ENCODE results near the gene SHANK1. TPM values are rescaled to one million over a fixed set of nuclear protein-coding genes. Genes with fewer than 3 reads are reported as not detected.

SHANK1 gene
- total RNA-seq, 4 donors from 2014 or later: 0.42 to 6.6 TPM; not detected in 2

DNA sequence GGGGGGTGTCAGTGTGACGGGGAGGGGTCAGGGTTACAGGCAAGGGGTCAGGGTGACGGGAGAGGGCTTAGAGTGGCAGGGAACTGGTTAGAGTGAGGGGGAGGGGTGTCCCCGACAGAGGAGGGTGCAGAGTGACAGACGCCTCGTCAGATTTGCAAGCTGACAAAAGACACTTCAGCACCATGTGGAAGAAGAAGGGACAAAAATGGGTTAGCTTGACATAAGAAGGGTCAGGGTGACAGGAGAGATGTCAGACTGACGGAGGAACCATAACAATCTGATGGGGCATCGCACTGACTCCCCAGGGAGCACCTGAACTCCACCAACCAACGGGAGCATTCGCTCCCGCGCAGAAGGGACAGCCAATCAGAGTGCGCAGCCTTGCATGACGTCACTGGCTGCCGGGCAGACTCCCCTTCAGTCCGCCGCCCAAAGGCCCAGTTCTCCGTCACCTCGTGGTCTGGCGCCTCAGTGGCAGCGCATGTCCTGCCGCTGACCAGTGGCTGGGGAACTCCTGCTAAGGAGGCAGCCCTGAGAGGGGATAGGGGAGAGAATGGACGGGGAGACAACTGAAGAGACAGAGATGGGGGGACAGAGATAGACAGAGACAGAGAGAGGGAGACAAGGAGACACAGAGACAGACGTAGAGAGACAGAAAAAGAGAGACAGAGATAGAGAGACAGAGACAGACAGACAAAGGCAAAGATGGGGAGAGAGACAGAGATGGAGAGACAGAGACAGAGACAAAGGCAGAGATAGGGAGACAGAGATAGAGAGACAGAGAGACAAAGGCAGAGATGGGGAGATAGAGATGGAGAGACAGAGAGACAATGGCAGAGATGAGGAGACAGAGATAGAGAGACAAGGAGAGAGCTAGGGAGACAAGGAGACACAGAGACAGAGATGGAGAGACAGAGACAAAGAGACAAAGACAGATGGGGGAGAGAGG is 40.2 kb downstream of the SHANK1 start:
- WGBS: 15% methylated on average over 18 of the region's 23 CpGs
- Histone ChIP-seq H3K4me3 (no peak overlapping the region), H3K27ac (no peak overlapping the region), H3K4me1 (peaks cover 6% of the 10 kb centered on the region), H3K36me3 (no peaks in the 10 kb centered on the region), H3K27me3 (peaks cover 43% of the 10 kb centered on the region), H3K9me3 (no peaks in the 10 kb centered on the region)
- DNase-seq (ENCODE audit: low spot score in 2 of 2): peak; percentile 77 to 86
- TF ChIP-seq, protein P1, sequence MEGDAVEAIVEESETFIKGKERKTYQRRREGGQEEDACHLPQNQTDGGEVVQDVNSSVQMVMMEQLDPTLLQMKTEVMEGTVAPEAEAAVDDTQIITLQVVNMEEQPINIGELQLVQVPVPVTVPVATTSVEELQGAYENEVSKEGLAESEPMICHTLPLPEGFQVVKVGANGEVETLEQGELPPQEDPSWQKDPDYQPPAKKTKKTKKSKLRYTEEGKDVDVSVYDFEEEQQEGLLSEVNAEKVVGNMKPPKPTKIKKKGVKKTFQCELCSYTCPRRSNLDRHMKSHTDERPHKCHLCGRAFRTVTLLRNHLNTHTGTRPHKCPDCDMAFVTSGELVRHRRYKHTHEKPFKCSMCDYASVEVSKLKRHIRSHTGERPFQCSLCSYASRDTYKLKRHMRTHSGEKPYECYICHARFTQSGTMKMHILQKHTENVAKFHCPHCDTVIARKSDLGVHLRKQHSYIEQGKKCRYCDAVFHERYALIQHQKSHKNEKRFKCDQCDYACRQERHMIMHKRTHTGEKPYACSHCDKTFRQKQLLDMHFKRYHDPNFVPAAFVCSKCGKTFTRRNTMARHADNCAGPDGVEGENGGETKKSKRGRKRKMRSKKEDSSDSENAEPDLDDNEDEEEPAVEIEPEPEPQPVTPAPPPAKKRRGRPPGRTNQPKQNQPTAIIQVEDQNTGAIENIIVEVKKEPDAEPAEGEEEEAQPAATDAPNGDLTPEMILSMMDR (IDR thresholded peaks at IDR 0.05): no peak
- no peak for TF ChIP-seq POLR2A (IDR thresholded peaks at IDR 0.05)
- TF ChIP-seq POLR2AphosphoS5 (IDR thresholded peaks at IDR 0.05): no peak
- no peak for TF ChIP-seq EP300 (IDR thresholded peaks at IDR 0.05)

DNA sequence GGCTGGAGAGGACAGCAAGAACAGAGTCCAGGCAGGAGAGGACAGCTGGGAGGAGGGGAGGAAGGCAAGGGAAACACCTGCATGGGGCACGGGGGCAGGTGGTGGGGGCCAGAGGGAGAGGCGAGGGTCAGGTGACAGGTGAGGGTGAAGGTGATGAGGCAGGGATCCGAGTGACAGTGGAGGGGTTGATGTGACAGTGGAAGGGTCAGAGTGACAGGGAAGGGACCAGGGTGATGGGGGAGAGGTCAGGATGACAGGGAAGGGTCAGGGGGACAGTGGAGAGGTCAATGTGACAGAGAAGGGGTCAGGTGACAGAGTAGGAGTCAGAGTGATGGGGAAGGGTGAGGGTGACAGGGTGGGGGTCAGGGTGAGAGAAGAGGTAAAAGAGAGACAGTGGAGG is 41.3 kb downstream of the SHANK1 start:
- Histone ChIP-seq H3K4me1 (peaks cover 6% of the 10 kb centered on the region), H3K27ac (no peak overlapping the region), H3K27me3 (peaks cover 45% of the 10 kb centered on the region), H3K4me3 (no peak overlapping the region), H3K36me3 (no peaks in the 10 kb centered on the region), H3K9me3 (no peaks in the 10 kb centered on the region)
- 42% methylated on average over 3 of the region's 3 CpGs for WGBS
- TF ChIP-seq, protein P1 (IDR thresholded peaks at IDR 0.05): no peak
- TF ChIP-seq POLR2A (IDR thresholded peaks at IDR 0.05) (no peak), EP300 (IDR thresholded peaks at IDR 0.05) (no peak), POLR2AphosphoS5 (IDR thresholded peaks at IDR 0.05) (no peak)
- DNase-seq (ENCODE audit: low spot score in 2 of 2): no peak

DNA sequence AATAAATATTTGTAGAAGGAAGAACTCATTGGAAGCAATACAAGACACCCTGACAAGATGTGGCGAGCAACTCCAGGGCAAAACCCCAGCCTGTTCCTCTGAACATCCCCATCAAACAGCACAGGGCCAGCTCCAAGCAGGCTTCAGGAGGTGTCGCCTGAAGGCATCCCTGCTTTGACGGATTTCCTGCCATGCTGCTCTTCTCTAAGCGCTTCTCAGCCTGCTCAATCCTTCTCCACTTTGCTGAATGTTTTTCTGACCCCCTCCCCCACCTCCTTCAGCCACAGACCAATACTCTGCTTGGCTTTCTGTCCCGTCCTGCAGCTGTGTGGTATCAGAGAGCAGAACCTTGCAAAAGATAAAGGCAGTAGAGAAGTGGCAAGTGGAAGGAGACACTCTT is 42.0 kb downstream of the SHANK1 start:
- no peak overlapping the region for H3K4me3 ChIP-seq
- H3K27me3 ChIP-seq: peaks cover 45% of the 10 kb centered on the region
- H3K4me1 ChIP-seq: peaks cover 6% of the 10 kb centered on the region
- no peaks in the 10 kb centered on the region for H3K36me3 ChIP-seq
- H3K27ac ChIP-seq: no peak overlapping the region
- no peak for DNase-seq (ENCODE audit: low spot score in 2 of 2)
- H3K9me3 ChIP-seq: no peaks in the 10 kb centered on the region
- TF ChIP-seq, protein P1 (IDR thresholded peaks at IDR 0.05): no peak
- 60% methylated on average over 5 of the region's 5 CpGs for WGBS

DNA sequence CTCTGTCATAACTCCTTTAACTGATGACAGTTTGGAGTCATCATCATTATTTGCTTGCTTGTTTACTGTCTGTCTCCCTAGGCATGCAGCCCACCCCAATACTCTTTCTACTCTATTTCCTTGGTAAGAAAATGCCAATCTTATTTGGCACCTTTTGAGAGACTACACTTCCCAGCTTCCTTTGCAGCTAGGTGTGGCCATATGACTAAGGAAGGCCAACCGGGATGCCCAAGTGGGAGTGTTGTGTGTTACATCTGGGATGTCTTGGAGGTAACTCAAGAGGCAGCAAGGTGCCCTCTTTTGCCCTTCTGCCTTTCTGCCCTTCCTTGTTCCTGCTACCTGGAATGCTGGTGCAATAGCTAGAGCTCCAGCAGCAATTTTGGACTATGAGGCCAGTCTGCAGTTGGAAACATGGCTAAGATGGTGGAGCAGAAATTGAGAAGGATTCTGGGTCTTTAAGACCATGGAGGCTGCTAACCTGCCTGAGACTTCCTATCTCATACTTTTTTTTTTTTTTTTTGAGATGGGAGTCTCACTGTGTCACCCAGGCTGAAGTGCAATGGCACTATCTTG is 42.9 kb downstream of the SHANK1 start:
- Histone ChIP-seq H3K9me3 (no peaks in the 10 kb centered on the region), H3K36me3 (no peaks in the 10 kb centered on the region), H3K27ac (no peak overlapping the region), H3K27me3 (peaks cover 52% of the 10 kb centered on the region), H3K4me3 (no peak overlapping the region), H3K4me1 (peaks cover 6% of the 10 kb centered on the region)
- whole genome bisulfite sequencing: 89% methylated on average over 1 of the region's 1 CpG
- TF ChIP-seq POLR2AphosphoS5 (IDR thresholded peaks at IDR 0.05): no peak
- TF ChIP-seq EP300 (IDR thresholded peaks at IDR 0.05): no peak
- TF ChIP-seq, protein P1 (IDR thresholded peaks at IDR 0.05): no peak
- no peak for DNase-seq (ENCODE audit: low spot score in 2 of 2)

DNA sequence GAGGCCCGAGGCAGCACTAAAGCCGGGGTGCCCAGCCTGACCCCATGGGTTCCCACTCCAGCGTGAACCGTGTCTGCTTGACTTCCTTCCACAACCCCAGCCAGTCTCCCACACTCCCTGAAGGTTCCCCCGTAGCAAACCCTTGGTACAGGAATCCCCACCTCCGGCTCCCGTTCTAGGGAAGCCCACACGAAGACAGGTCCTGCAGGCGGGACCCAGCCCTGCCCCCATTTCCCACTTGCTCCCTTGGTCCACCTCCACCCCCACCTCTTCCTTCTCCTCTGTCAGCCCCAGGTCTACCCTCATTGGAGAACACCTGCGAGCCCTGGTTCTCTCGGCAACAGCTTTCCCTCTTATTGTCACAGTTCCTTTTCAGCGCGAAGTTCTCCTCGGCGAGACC is 46.5 kb downstream of the SHANK1 start:
- peaks cover 64% of the 10 kb centered on the region for H3K27me3 ChIP-seq

More for the DNA sequence above, 46.5 kb downstream of the SHANK1 start:
- WGBS: 25% methylated on average over 11 of the region's 15 CpGs
- peaks cover 5% of the 10 kb centered on the region for H3K4me1 ChIP-seq
- no peak overlapping the region for H3K4me3 ChIP-seq
- H3K36me3 ChIP-seq: no peaks in the 10 kb centered on the region
- DNase-seq (ENCODE audit: low spot score in 2 of 2): no peak
- H3K27ac ChIP-seq: no peak overlapping the region
- TF ChIP-seq, protein P1 (IDR thresholded peaks at IDR 0.05): no peak
- no peak for TF ChIP-seq POLR2A (IDR thresholded peaks at IDR 0.05)
- no peak for TF ChIP-seq EP300 (IDR thresholded peaks at IDR 0.05)
- TF ChIP-seq POLR2AphosphoS5 (IDR thresholded peaks at IDR 0.05): no peak
- H3K9me3 ChIP-seq: no peaks in the 10 kb centered on the region

Measured in suprapubic skin (tissue), 4 donors.